ENCODE data around the gene ADORA1. TPM values are rescaled to one million over a fixed set of nuclear protein-coding genes. Genes with fewer than 3 reads are reported as not detected.

The ADORA1 gene
- total RNA-seq, 1 experiment from 2014 or later, result 0.92 TPM

GRCh38 chr1:203147376-203147775, 19.9 kb downstream of the ADORA1 start:
- peak; percentile 26 for DNase-seq (ENCODE audit: low read depth, low spot score)
- in situ Hi-C loops (cut with HindIII; ENCODE audit: low pct_unique_long_range_greater_than_20kb, low sequenced_read_pairs), result no loop called here

GRCh38 chr1:203148127-203148526, 20.6 kb downstream of the ADORA1 start:
- peak; percentile 26 for DNase-seq (ENCODE audit: low read depth, low spot score)
- in situ Hi-C loops (cut with HindIII; ENCODE audit: low pct_unique_long_range_greater_than_20kb, low sequenced_read_pairs), result no loop called here

GRCh38 chr1:203148579-203148978, 21.1 kb downstream of the ADORA1 start:
- DNase-seq (ENCODE audit: low read depth, low spot score), result no peak
- in situ Hi-C loops (cut with HindIII; ENCODE audit: low pct_unique_long_range_greater_than_20kb, low sequenced_read_pairs), result no loop called here

GRCh38 chr1:203149188-203149840, 21.8 kb downstream of the ADORA1 start:
- no peak for DNase-seq (ENCODE audit: low read depth, low spot score)
- in situ Hi-C loops (cut with HindIII; ENCODE audit: low pct_unique_long_range_greater_than_20kb, low sequenced_read_pairs), result no loop called here

GRCh38 chr1:203150511-203151297, 23.2 kb downstream of the ADORA1 start:
- in situ Hi-C loops (cut with HindIII; ENCODE audit: low pct_unique_long_range_greater_than_20kb, low sequenced_read_pairs), result no loop called here
- DNase-seq (ENCODE audit: low read depth, low spot score), result no peak

- no peak for DNase-seq (ENCODE audit: low read depth, low spot score)
- in situ Hi-C loops (cut with HindIII; ENCODE audit: low pct_unique_long_range_greater_than_20kb, low sequenced_read_pairs), result no loop called here
These were observed 24.0 kb downstream of the ADORA1 start for GRCh38 chr1:203151362-203152157.

- in situ Hi-C loops (cut with HindIII; ENCODE audit: low pct_unique_long_range_greater_than_20kb, low sequenced_read_pairs), result no loop called here
- no peak for DNase-seq (ENCODE audit: low read depth, low spot score)
These were observed 24.9 kb downstream of the ADORA1 start for GRCh38 chr1:203152158-203153034.

GRCh38 chr1:203153051-203153988, 25.8 kb downstream of the ADORA1 start:
- no peak for DNase-seq (ENCODE audit: low read depth, low spot score)
- in situ Hi-C loops (cut with HindIII; ENCODE audit: low pct_unique_long_range_greater_than_20kb, low sequenced_read_pairs), result no loop called here

- DNase-seq (ENCODE audit: low read depth, low spot score), result no peak
- in situ Hi-C loops (cut with HindIII; ENCODE audit: low pct_unique_long_range_greater_than_20kb, low sequenced_read_pairs), result no loop called here
These were observed 26.7 kb downstream of the ADORA1 start for GRCh38 chr1:203153989-203154821.

GRCh38 chr1:203156280-203156679, 28.8 kb downstream of the ADORA1 start:
- DNase-seq (ENCODE audit: low read depth, low spot score), result no peak
- in situ Hi-C loops (cut with HindIII; ENCODE audit: low pct_unique_long_range_greater_than_20kb, low sequenced_read_pairs), result no loop called here

GRCh38 chr1:203158423-203158822, 30.9 kb downstream of the ADORA1 start:
- in situ Hi-C loops (cut with HindIII; ENCODE audit: low pct_unique_long_range_greater_than_20kb, low sequenced_read_pairs), result no loop called here
- no peak for DNase-seq (ENCODE audit: low read depth, low spot score)

- in situ Hi-C loops (cut with HindIII; ENCODE audit: low pct_unique_long_range_greater_than_20kb, low sequenced_read_pairs), result no loop called here
- no peak for DNase-seq (ENCODE audit: low read depth, low spot score)
These were observed 31.6 kb downstream of the ADORA1 start for GRCh38 chr1:203158960-203159665.

GRCh38 chr1:203159844-203160243, 32.3 kb downstream of the ADORA1 start:
- no peak for DNase-seq (ENCODE audit: low read depth, low spot score)
- in situ Hi-C loops (cut with HindIII; ENCODE audit: low pct_unique_long_range_greater_than_20kb, low sequenced_read_pairs), result no loop called here

GRCh38 chr1:203161175-203161574, 33.6 kb downstream of the ADORA1 start:
- in situ Hi-C loops (cut with HindIII; ENCODE audit: low pct_unique_long_range_greater_than_20kb, low sequenced_read_pairs), result no loop called here
- no peak for DNase-seq (ENCODE audit: low read depth, low spot score)

GRCh38 chr1:203161703-203162102, 34.2 kb downstream of the ADORA1 start:
- in situ Hi-C loops (cut with HindIII; ENCODE audit: low pct_unique_long_range_greater_than_20kb, low sequenced_read_pairs), result no loop called here
- no peak for DNase-seq (ENCODE audit: low read depth, low spot score)
